Measurements from ENCODE around the gene TERT. TPM values are rescaled to one million over a fixed set of nuclear protein-coding genes. Genes with fewer than 3 reads are reported as not detected.

The TERT gene
- total RNA-seq, 1 donor from 2014 or later = 0.20 TPM

DNA sequence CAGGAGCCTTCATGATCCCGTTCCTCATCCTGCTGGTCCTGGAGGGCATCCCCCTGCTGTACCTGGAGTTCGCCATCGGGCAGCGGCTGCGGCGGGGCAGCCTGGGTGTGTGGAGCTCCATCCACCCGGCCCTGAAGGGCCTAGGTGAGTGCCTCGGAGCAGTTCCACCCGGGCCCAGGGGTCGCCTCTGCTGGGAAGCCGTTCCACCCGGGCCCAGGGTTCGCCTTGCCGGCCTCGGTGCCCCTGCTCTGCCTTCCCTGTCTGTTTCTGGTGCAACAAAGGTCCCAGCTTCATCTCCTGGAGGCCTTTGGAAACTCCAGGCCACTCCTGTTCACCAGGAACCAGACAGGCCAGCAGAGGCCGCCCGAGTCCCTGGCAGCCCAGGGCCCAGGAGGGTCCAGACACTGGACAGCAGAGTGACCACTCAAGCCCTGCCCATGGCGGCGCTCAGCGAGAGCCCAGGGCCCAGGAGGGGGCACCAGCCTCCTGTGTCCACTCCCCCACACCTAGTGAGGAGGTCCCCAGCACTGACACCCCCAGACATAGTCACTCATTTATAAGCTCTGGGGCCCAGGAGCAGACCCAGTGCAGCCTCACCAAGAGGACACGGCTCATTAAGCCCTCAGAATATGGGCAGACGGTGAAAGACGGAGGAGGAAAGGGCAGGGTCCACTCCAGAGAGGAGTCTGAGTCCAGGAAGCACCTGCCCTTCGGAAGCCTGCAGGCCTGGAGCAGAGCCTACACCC lies 86.0 kb downstream of the TERT start:
- H3K27ac Mint-ChIP-seq = no peak overlapping the region
- H3K36me3 Mint-ChIP-seq = no peaks in the 10 kb centered on the region
- no peaks in the 10 kb centered on the region for H3K4me1 Mint-ChIP-seq
- TF ChIP-seq, protein P1, sequence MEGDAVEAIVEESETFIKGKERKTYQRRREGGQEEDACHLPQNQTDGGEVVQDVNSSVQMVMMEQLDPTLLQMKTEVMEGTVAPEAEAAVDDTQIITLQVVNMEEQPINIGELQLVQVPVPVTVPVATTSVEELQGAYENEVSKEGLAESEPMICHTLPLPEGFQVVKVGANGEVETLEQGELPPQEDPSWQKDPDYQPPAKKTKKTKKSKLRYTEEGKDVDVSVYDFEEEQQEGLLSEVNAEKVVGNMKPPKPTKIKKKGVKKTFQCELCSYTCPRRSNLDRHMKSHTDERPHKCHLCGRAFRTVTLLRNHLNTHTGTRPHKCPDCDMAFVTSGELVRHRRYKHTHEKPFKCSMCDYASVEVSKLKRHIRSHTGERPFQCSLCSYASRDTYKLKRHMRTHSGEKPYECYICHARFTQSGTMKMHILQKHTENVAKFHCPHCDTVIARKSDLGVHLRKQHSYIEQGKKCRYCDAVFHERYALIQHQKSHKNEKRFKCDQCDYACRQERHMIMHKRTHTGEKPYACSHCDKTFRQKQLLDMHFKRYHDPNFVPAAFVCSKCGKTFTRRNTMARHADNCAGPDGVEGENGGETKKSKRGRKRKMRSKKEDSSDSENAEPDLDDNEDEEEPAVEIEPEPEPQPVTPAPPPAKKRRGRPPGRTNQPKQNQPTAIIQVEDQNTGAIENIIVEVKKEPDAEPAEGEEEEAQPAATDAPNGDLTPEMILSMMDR (IDR thresholded peaks at IDR 0.05; ENCODE audit: unreplicated experiment) = no peak
- no peak for DNase-seq (ENCODE audit: low spot score in 2 of 2, unreplicated experiment in 2 of 2)
- no peaks in the 10 kb centered on the region for H3K9me3 Mint-ChIP-seq
- peaks cover 29% of the 10 kb centered on the region for H3K27me3 Mint-ChIP-seq (ENCODE audit: low read depth)
- no peak overlapping the region for H3K4me3 Mint-ChIP-seq

GRCh38 chr5:1208221-1208742 lies 86.6 kb downstream of the TERT start:
- Mint-ChIP-seq H3K27me3 (ENCODE audit: low read depth) (peaks cover 29% of the 10 kb centered on the region), H3K9me3 (no peaks in the 10 kb centered on the region), H3K4me3 (no peak overlapping the region), H3K4me1 (no peaks in the 10 kb centered on the region), H3K36me3 (no peaks in the 10 kb centered on the region), H3K27ac (no peak overlapping the region)
- TF ChIP-seq, protein P1 (IDR thresholded peaks at IDR 0.05; ENCODE audit: unreplicated experiment) = no peak
- DNase-seq (ENCODE audit: low spot score in 2 of 2, unreplicated experiment in 2 of 2) = no peak

GRCh38 chr5:1207555-1207954 lies 87.3 kb downstream of the TERT start:
- Mint-ChIP-seq H3K9me3 (no peaks in the 10 kb centered on the region), H3K27ac (no peak overlapping the region), H3K36me3 (no peaks in the 10 kb centered on the region), H3K4me3 (no peak overlapping the region), H3K27me3 (ENCODE audit: low read depth) (peaks cover 29% of the 10 kb centered on the region), H3K4me1 (no peaks in the 10 kb centered on the region)
- no peak for DNase-seq (ENCODE audit: low spot score in 2 of 2, unreplicated experiment in 2 of 2)
- TF ChIP-seq, protein P1 (IDR thresholded peaks at IDR 0.05; ENCODE audit: unreplicated experiment) = no peak

DNA sequence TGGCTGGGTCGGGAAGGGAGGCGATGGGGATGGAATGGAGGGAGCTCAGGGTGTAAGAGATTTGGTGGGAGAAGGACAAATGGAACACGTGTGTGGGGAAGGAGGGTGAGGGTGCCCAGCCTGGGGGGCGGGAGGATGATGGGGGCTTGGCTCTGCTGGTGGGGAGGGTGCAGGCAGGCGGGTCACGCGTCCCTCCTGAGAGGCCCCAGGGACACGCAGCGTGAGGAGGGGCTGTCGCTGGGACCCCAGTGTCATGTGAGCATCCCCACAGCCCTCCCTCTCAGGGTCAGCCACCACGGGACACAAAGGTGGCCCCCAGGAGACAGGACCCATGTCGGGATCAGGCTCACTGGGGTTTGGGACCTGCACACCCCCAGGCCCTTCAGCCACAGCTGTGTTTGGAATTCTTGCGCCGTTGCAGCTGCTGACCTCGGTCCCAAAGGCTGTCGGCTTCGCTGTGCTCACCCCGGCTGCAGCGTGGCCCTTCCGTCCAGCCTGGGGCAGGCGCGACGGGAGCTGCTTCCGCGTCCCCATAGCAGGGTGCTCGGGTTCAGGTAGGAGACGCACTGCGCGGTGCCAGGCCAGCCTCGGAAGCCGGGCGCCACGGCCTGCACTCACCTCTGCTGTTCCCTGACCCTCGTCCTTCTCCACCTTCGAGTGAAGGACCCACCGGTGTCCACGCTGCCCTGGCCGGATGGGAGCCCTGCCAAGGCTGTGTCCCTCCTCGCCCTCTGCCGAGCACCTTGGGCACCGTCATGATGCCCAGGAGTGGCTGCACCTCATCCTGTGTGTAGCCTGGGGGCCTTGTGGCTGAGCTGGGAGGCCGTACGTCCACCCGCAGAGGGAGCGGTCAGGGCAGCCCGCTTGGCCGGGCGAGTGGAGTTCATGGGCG lies 88.1 kb downstream of the TERT start:
- H3K4me1 Mint-ChIP-seq = no peaks in the 10 kb centered on the region
- no peak for DNase-seq (ENCODE audit: low spot score in 2 of 2, unreplicated experiment in 2 of 2)
- H3K4me3 Mint-ChIP-seq = no peak overlapping the region
- TF ChIP-seq, protein P1 (IDR thresholded peaks at IDR 0.05; ENCODE audit: unreplicated experiment) = no peak
- H3K9me3 Mint-ChIP-seq = no peaks in the 10 kb centered on the region
- H3K36me3 Mint-ChIP-seq = no peaks in the 10 kb centered on the region
- peaks cover 29% of the 10 kb centered on the region for H3K27me3 Mint-ChIP-seq (ENCODE audit: low read depth)
- no peak overlapping the region for H3K27ac Mint-ChIP-seq

DNA sequence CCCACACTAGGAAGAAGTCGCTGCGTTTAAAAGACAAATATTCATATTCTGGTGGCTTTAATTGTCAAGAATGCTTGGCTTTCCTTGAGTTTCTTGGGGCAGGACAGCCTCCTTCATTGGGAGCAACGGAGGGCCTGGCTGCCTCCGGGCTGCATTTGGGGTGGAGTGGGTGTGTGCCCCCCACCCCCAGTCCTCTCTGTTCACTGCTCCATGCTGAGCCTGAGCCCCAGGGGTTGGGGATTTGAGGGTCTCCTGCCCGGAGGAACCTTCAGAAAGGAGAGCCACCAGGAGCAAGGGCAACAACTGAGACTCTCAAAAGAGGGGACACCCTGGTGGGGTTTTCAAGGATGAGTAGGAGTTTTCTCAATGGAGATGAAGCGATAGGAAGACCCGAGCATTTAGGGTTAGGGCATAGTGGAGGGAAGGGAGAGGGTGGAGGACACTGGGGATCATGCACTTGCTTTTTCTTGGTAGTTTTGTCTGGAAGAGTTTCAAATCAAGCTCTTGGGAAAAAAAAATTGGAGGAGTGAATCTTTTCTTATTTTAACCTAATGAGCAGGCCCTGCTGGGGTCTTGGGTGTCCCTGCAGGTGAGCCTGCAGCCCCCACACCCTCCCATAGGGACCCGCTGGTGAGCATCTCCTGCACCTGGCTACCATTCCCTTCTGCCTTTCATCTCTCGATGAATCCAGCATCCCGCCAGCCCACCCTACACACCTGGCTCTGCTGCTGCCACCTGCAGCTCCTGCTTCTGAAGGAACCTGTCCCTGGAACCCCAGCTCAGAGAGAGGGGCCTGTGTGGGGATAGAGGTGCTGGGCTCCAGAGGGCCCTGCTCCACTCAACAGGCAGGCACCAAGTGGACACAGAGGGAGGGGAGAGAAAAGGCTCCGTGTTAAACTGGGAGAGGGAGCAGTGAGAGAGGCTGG lies 89.3 kb downstream of the TERT start:
- no peaks in the 10 kb centered on the region for H3K36me3 Mint-ChIP-seq
- DNase-seq (ENCODE audit: low spot score in 2 of 2, unreplicated experiment in 2 of 2) = no peak
- no peak overlapping the region for H3K27ac Mint-ChIP-seq
- H3K9me3 Mint-ChIP-seq = no peaks in the 10 kb centered on the region
- TF ChIP-seq, protein P1 (IDR thresholded peaks at IDR 0.05; ENCODE audit: unreplicated experiment) = no peak
- peaks cover 29% of the 10 kb centered on the region for H3K27me3 Mint-ChIP-seq (ENCODE audit: low read depth)
- no peak overlapping the region for H3K4me3 Mint-ChIP-seq
- H3K4me1 Mint-ChIP-seq = no peaks in the 10 kb centered on the region

Data from mesothelial cell of epicardium (in vitro differentiated cells).